Parathyroid adenoma (tissue), 2 donors: ENCODE measurements around the gene GRPEL2.
A peak's percentile ranks its signal among the peaks of the same experiment; 100 is the strongest.

Experiments
- H2AFZ ChIP-seq: fragments of 300-600 bp; sonication (generic); one replicate; pipeline ENCODE4 v1.7.0; 2017; ENCODE audit warnings: antibody characterized with exemption, mild to moderate bottlenecking
- H3K27ac ChIP-seq: fragments of 300-600 bp; sonication (generic); one replicate; pipeline ENCODE4 v1.7.0; 2017
- H3K27me3 ChIP-seq: fragments of 300-600 bp; sonication (generic); one replicate; pipeline ENCODE4 v1.7.0; 2017; ENCODE audit warnings: low read length; ENCODE audit not compliant: control insufficient read depth, insufficient read depth
- H3K36me3 ChIP-seq: fragments of 300-600 bp; sonication (generic); one replicate; pipeline ENCODE4 v1.7.0; 2017; ENCODE audit warnings: low read length; ENCODE audit not compliant: control insufficient read depth, insufficient read depth
- H3K4me1 ChIP-seq: fragments of 300-600 bp; sonication (generic); one replicate; pipeline ENCODE4 v1.7.0; 2017; ENCODE audit warnings: control low read depth
- H3K4me2 ChIP-seq: fragments of 300-600 bp; sonication (generic); one replicate; pipeline ENCODE4 v1.7.0; 2017; ENCODE audit warnings: low read length
- H3K4me3 ChIP-seq: fragments of 300-600 bp; sonication (generic); one replicate; pipeline ENCODE4 v1.7.0; 2017; ENCODE audit warnings: low read depth, low read length
- H3K79me2 ChIP-seq: fragments of 300-600 bp; sonication (generic); one replicate; pipeline ENCODE4 v1.7.0; 2017; ENCODE audit warnings: control low read depth
- H3K9ac ChIP-seq: fragments of 300-600 bp; sonication (generic); one replicate; pipeline ENCODE4 v1.7.0; 2017; ENCODE audit warnings: mild to moderate bottlenecking
- H3K9me3 ChIP-seq: fragments of 300-600 bp; sonication (generic); one replicate; pipeline ENCODE4 v1.7.0; 2017; ENCODE audit warnings: low read length; ENCODE audit not compliant: control insufficient read depth
- CTCF ChIP-seq: fragments of 300-600 bp; sonication (generic); IDR thresholded peaks from one replicate; pipeline ENCODE4 v1.7.0; 2017; ENCODE audit warnings: antibody characterized with exemption, mild to moderate bottlenecking
- donor health status: primary hyperparathyroidism.

The GRPEL2 gene

GRCh38 chr5:149371296-149371962 lies 26.1 kb downstream of the GRPEL2 start:
- H3K79me2 ChIP-seq, result no peaks in the 10 kb centered on the region
- no peak overlapping the region for H3K4me2 ChIP-seq
- no peaks in the 10 kb centered on the region for H3K27me3 ChIP-seq
- peak; percentile 80 for TF ChIP-seq CTCF
- H3K36me3 ChIP-seq, result no peaks in the 10 kb centered on the region
- H3K27ac ChIP-seq, result peak overlapping the region; percentile 48
- H2AFZ ChIP-seq, result peak overlapping the region; percentile 63
- no peak overlapping the region for H3K9ac ChIP-seq
- H3K9me3 ChIP-seq, result no peaks in the 10 kb centered on the region
- peaks cover 13% of the 10 kb centered on the region for H3K4me1 ChIP-seq
- H3K4me3 ChIP-seq, result no peak overlapping the region

- H3K79me2 ChIP-seq, result no peaks in the 10 kb centered on the region
- no peaks in the 10 kb centered on the region for H3K9me3 ChIP-seq
- H3K27me3 ChIP-seq, result no peaks in the 10 kb centered on the region
- no peak overlapping the region for H3K4me3 ChIP-seq
- H3K9ac ChIP-seq, result no peak overlapping the region
- H3K4me2 ChIP-seq, result no peak overlapping the region
- TF ChIP-seq CTCF, result no peak
- no peaks in the 10 kb centered on the region for H3K36me3 ChIP-seq
- H3K4me1 ChIP-seq, result peaks cover 13% of the 10 kb centered on the region
- no peak overlapping the region for H2AFZ ChIP-seq
- H3K27ac ChIP-seq, result no peak overlapping the region
Measured at GRCh38 chr5:149372076-149372795, 26.9 kb downstream of the GRPEL2 start.

GRCh38 chr5:149372932-149373331 lies 27.6 kb downstream of the GRPEL2 start:
- peaks cover 13% of the 10 kb centered on the region for H3K4me1 ChIP-seq
- H3K27ac ChIP-seq, result no peak overlapping the region

GRCh38 chr5:149374303-149374702 lies 29.0 kb downstream of the GRPEL2 start:
- Histone ChIP-seq H3K27ac (no peak overlapping the region), H3K4me1 (peaks cover 13% of the 10 kb centered on the region), H3K9ac (no peak overlapping the region), H3K4me3 (no peak overlapping the region), H2AFZ (no peak overlapping the region), H3K4me2 (no peak overlapping the region), H3K27me3 (no peaks in the 10 kb centered on the region), H3K9me3 (no peaks in the 10 kb centered on the region), H3K36me3 (no peaks in the 10 kb centered on the region), H3K79me2 (no peaks in the 10 kb centered on the region)
- TF ChIP-seq CTCF, result no peak

More at GRCh38 chr5:149372932-149373331, 27.6 kb downstream of the GRPEL2 start:
- Histone ChIP-seq H3K4me3 (no peak overlapping the region), H3K79me2 (no peaks in the 10 kb centered on the region), H2AFZ (no peak overlapping the region), H3K9me3 (no peaks in the 10 kb centered on the region), H3K27me3 (no peaks in the 10 kb centered on the region), H3K36me3 (no peaks in the 10 kb centered on the region), H3K9ac (no peak overlapping the region), H3K4me2 (no peak overlapping the region)
- no peak for TF ChIP-seq CTCF
